HepG2 (cell line): Measurements from ENCODE around the gene PTPRN. TPM values are rescaled to one million over a fixed set of nuclear protein-coding genes. Genes with fewer than 3 reads are reported as not detected.

ENCODE experiments used
- ARID4A ChIP-seq: sonication (generic); formaldehyde crosslinking; IDR thresholded peaks from 2 replicates; pipeline ENCODE4 v1.5.0; 2020; ENCODE audit warnings: mild to moderate bottlenecking, missing genetic modification reagents, borderline replicate concordance
- DBP ChIP-seq: sonication (generic); formaldehyde crosslinking; IDR thresholded peaks from 2 replicates; pipeline ENCODE4 v1.4.0; 2020; ENCODE audit warnings: missing genetic modification reagents; ENCODE audit errors: not compliant biosample characterization
- EEA1 ChIP-seq: sonication (generic); formaldehyde crosslinking; IDR thresholded peaks from 2 replicates; pipeline ENCODE4 v1.5.1; 2020; ENCODE audit warnings: mild to moderate bottlenecking, missing genetic modification reagents, borderline replicate concordance
- ELF4 ChIP-seq: sonication (generic); formaldehyde crosslinking; IDR thresholded peaks from 2 replicates; pipeline ENCODE4 v1.5.0; 2020; ENCODE audit warnings: missing genetic modification reagents, mild to moderate bottlenecking, moderate library complexity, borderline replicate concordance
- HIVEP1 ChIP-seq: sonication (generic); formaldehyde crosslinking; IDR thresholded peaks from 2 replicates; pipeline ENCODE4 v1.4.0; 2020; ENCODE audit warnings: mild to moderate bottlenecking, missing genetic modification reagents
- HMG20A ChIP-seq: IDR thresholded peaks from 2 replicates; pipeline ENCODE4 v1.6.1; 2016; ENCODE audit warnings: borderline replicate concordance
- IKZF1 ChIP-seq: fragments of 450-650 bp; IDR thresholded peaks from 2 replicates; pipeline ENCODE4 v1.7.1; 2016
- IKZF4 ChIP-seq: sonication (generic); formaldehyde crosslinking; IDR thresholded peaks from 2 replicates; pipeline ENCODE4 v1.5.1; 2020; ENCODE audit warnings: borderline replicate concordance, mild to moderate bottlenecking, low read depth, missing genetic modification reagents; ENCODE audit errors: not compliant biosample characterization
- KDM5B ChIP-seq: sonication (generic); formaldehyde crosslinking; IDR thresholded peaks from 2 replicates; pipeline ENCODE4 v1.4.0; 2020; ENCODE audit warnings: missing genetic modification reagents, mild to moderate bottlenecking, borderline replicate concordance
- MED13 ChIP-seq: sonication (generic); formaldehyde crosslinking; IDR thresholded peaks from 2 replicates; pipeline ENCODE4 v1.5.0; 2020; ENCODE audit warnings: missing genetic modification reagents
- MXI1 ChIP-seq: IDR thresholded peaks from 3 replicates; pipeline ENCODE4 v1.6.1; 2012; ENCODE audit warnings: low read depth, low read length, inconsistent platforms, borderline replicate concordance
- RAD21 ChIP-seq: fragments of 450-650 bp; formaldehyde crosslinking; IDR thresholded peaks from 2 replicates; pipeline ENCODE4 v1.5.0; 2020; ENCODE audit warnings: mild to moderate bottlenecking
- RBFOX2 ChIP-seq: fragments of 200-400 bp; formaldehyde crosslinking; IDR thresholded peaks from 2 replicates; pipeline ENCODE4 v1.6.1; 2017; ENCODE audit warnings: low read depth, mild to moderate bottlenecking, low read length
- TEAD3 ChIP-seq: optimal IDR thresholded peaks from 2 replicates; pipeline ENCODE3; 2016; ENCODE audit warnings: borderline replicate concordance
- ZFY ChIP-seq: sonication (generic); formaldehyde crosslinking; IDR thresholded peaks from 2 replicates; pipeline ENCODE4 v1.4.0; 2020; ENCODE audit warnings: missing genetic modification reagents
- ZNF17 ChIP-seq: sonication (generic); formaldehyde crosslinking; IDR thresholded peaks from 2 replicates; pipeline ENCODE4 v1.5.0; 2020; ENCODE audit warnings: mild to moderate bottlenecking, missing genetic modification reagents
- ZNF572 ChIP-seq: sonication (generic); formaldehyde crosslinking; IDR thresholded peaks from 2 replicates; pipeline ENCODE4 v1.5.1; 2020; ENCODE audit warnings: mild to moderate bottlenecking, missing genetic modification reagents
- ZNF616 ChIP-seq: sonication (generic); formaldehyde crosslinking; IDR thresholded peaks from 2 replicates; pipeline ENCODE4 v1.5.0; 2020; ENCODE audit warnings: low read depth, mild to moderate bottlenecking, missing genetic modification reagents
- ZNF709 ChIP-seq: sonication (generic); formaldehyde crosslinking; IDR thresholded peaks from 2 replicates; pipeline ENCODE4 v1.5.0; 2020; ENCODE audit warnings: mild to moderate bottlenecking, missing genetic modification reagents
- polyA plus RNA-seq, 8 experiments: library from polyadenylated mRNA; depleted of rRNA in 3 of 8; stranded (reverse) in 7 of 8; unstranded in 1 of 8; fragments of >200 nt; fragmentation: Illumina TruSeq in 4 of 8; extraction: Trizol in 4 of 8; gene quantifications; 2 replicates each; pipeline versions ENCODE4 v1.2.1 to v1.2.3, GENCODE V29; 2011 to 2016; ENCODE audit warnings: low read depth in 4 of 8, missing spikeins in 1 of 8, mixed read lengths in 1 of 8; ENCODE audit not compliant: insufficient read depth in 1 of 8
- total RNA-seq, 5 experiments: library from RNA; depleted of rRNA; stranded (reverse); fragments of >200 nt; fragmentation: Illumina TruSeq; extraction: Trizol; gene quantifications; 2 replicates each; pipeline ENCODE4 v1.2.3, GENCODE V29; 2016; ENCODE audit warnings: low read depth in 1 of 5
- TF ChIP-seq, protein P1 (sequence below): sonication (generic); formaldehyde crosslinking; conservative IDR thresholded peaks from 2 replicates; pipeline ENCODE4 v1.8.1; 2023; ENCODE audit warnings: missing genetic modification reagents
- TF ChIP-seq, protein P2 (sequence below): sonication (generic); formaldehyde crosslinking; IDR thresholded peaks from 2 replicates; pipeline ENCODE4 v1.4.0; 2020; ENCODE audit warnings: missing genetic modification reagents

Gene PTPRN
- total and polyA plus RNA-seq, 2 of the 13 experiments (the other 11 are each of a cell fraction or from before 2014, with no cell fraction given) = 0.26 TPM; not detected in 1

GRCh38 chr2:219250049-219250781, 59.0 kb downstream of the PTPRN start (continued):
- no peak for TF ChIP-seq TEAD3 (CRISPR knock-in tag)
- TF ChIP-seq, protein P1, sequence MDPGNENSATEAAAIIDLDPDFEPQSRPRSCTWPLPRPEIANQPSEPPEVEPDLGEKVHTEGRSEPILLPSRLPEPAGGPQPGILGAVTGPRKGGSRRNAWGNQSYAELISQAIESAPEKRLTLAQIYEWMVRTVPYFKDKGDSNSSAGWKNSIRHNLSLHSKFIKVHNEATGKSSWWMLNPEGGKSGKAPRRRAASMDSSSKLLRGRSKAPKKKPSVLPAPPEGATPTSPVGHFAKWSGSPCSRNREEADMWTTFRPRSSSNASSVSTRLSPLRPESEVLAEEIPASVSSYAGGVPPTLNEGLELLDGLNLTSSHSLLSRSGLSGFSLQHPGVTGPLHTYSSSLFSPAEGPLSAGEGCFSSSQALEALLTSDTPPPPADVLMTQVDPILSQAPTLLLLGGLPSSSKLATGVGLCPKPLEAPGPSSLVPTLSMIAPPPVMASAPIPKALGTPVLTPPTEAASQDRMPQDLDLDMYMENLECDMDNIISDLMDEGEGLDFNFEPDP (CRISPR knock-in tag) = no peak
- no peak for TF ChIP-seq MED13 (CRISPR knock-in tag)
- TF ChIP-seq DBP (CRISPR knock-in tag) = no peak
- TF ChIP-seq KDM5B = no peak
- no peak for TF ChIP-seq MXI1
- TF ChIP-seq, protein P2, sequence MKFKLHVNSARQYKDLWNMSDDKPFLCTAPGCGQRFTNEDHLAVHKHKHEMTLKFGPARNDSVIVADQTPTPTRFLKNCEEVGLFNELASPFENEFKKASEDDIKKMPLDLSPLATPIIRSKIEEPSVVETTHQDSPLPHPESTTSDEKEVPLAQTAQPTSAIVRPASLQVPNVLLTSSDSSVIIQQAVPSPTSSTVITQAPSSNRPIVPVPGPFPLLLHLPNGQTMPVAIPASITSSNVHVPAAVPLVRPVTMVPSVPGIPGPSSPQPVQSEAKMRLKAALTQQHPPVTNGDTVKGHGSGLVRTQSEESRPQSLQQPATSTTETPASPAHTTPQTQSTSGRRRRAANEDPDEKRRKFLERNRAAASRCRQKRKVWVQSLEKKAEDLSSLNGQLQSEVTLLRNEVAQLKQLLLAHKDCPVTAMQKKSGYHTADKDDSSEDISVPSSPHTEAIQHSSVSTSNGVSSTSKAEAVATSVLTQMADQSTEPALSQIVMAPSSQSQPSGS (CRISPR knock-in tag) = no peak; the same call in 1 of the 2 replicates
- no peak for TF ChIP-seq HMG20A
- TF ChIP-seq HIVEP1 (CRISPR knock-in tag) = no peak
- TF ChIP-seq ZNF616 = no peak
- TF ChIP-seq IKZF4 (CRISPR knock-in tag) = no peak
- TF ChIP-seq ZNF709 (CRISPR knock-in tag) = no peak; the same call in 1 of the 2 replicates
- TF ChIP-seq ZFY (CRISPR knock-in tag) = no peak
- TF ChIP-seq RBFOX2 = peak; percentile 49
- TF ChIP-seq IKZF1 = no peak
- no peak for TF ChIP-seq ARID4A (CRISPR knock-in tag)
- no peak for TF ChIP-seq RAD21
- no peak for TF ChIP-seq EEA1
- TF ChIP-seq ZNF17 (CRISPR knock-in tag) = no peak
- TF ChIP-seq ELF4 (CRISPR knock-in tag) = no peak
- peak; percentile 62; the same call in 1 of the 2 replicates for TF ChIP-seq ZNF572 (CRISPR knock-in tag)
